HEK293T (cell line): ENCODE measurements around the gene CXCL16.

Experiments used
- BHLHE40 ChIP-seq: fragments of 450-650 bp; IDR thresholded peaks from 2 replicates; pipeline ENCODE4 v1.6.1; 2016; ENCODE audit warnings: mild to moderate bottlenecking, moderate library complexity, borderline replicate concordance
- CTBP1 ChIP-seq: fragments of 450-650 bp; IDR thresholded peaks from 2 replicates; pipeline ENCODE4 v1.6.1; 2016; ENCODE audit warnings: borderline replicate concordance
- ELF4 ChIP-seq: fragments of 450-650 bp; IDR thresholded peaks from 2 replicates; pipeline ENCODE4 v1.6.1; 2017; ENCODE audit warnings: antibody characterized with exemption
- L3MBTL2 ChIP-seq: fragments of 450-650 bp; conservative IDR thresholded peaks from 2 replicates; pipeline ENCODE4 v1.6.1; 2016; ENCODE audit warnings: mild to moderate bottlenecking
- LEF1 ChIP-seq: fragments of 450-650 bp; IDR thresholded peaks from 2 replicates; pipeline ENCODE4 v1.6.1; 2017; ENCODE audit warnings: mild to moderate bottlenecking, borderline replicate concordance
- SP1 ChIP-seq: fragments of 450-650 bp; IDR thresholded peaks from 2 replicates; pipeline ENCODE4 v1.6.1; 2017
- SUZ12 ChIP-seq: fragments of 450-650 bp; IDR thresholded peaks from 2 replicates; pipeline ENCODE4 v1.6.1; 2016; ENCODE audit warnings: mild to moderate bottlenecking
- TARDBP ChIP-seq: fragments of 450-650 bp; IDR thresholded peaks from 2 replicates; pipeline ENCODE4 v1.6.1; 2016
- TF ChIP-seq, protein P1 (sequence below): fragments of 450-650 bp; IDR thresholded peaks from 2 replicates; pipeline ENCODE4 v1.6.1; 2016

DNA sequence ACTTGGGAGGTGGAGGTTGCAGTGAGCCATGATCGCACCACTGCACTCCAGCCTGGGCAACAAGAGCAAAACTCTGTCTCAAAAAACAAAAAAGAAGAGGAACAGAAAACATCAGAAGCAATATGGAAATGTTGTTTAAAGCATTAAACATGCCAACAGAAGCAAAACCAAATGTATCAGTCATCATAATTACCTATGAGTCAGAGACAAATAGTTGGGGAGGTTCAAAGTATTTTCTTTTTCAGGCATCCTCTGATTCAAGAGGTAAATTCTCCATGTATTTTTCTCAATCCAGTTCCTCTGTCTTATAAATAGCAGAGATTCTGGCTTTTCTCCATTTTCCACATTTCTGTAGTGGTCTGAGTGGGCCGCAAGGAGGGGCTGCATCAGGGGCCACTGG, 29.9 kb upstream of the CXCL16 start:
- no peak for TF ChIP-seq SUZ12
- TF ChIP-seq SP1: no peak
- no peak for TF ChIP-seq CTBP1
- TF ChIP-seq, protein P1, sequence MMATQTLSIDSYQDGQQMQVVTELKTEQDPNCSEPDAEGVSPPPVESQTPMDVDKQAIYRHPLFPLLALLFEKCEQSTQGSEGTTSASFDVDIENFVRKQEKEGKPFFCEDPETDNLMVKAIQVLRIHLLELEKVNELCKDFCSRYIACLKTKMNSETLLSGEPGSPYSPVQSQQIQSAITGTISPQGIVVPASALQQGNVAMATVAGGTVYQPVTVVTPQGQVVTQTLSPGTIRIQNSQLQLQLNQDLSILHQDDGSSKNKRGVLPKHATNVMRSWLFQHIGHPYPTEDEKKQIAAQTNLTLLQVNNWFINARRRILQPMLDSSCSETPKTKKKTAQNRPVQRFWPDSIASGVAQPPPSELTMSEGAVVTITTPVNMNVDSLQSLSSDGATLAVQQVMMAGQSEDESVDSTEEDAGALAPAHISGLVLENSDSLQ: no peak
- TF ChIP-seq TARDBP: no peak
- TF ChIP-seq LEF1: no peak
- no peak for TF ChIP-seq L3MBTL2
- no peak for TF ChIP-seq BHLHE40
- TF ChIP-seq ELF4: no peak
